Glutamatergic neuron (in vitro differentiated cells): ENCODE results near the gene DAND5. TPM values are rescaled to one million over a fixed set of nuclear protein-coding genes. Genes with fewer than 3 reads are reported as not detected.

Experiments
- DNase-seq: peaks from one replicate; pipeline ENCODE4 v3.0.0; 2022
- H3K27ac Mint-ChIP-seq: one replicate; pipeline ENCODE4 v1.8.0; 2020; ENCODE audit warnings: mild to moderate bottlenecking, mixed read lengths, inconsistent platforms; ENCODE audit not compliant: unreplicated experiment
- H3K27me3 Mint-ChIP-seq: one replicate; pipeline ENCODE4 v1.8.0; 2020; ENCODE audit warnings: mild to moderate bottlenecking, moderate library complexity, mixed read lengths, inconsistent platforms; ENCODE audit not compliant: unreplicated experiment
- H3K36me3 Mint-ChIP-seq: one replicate; pipeline ENCODE4 v1.8.0; 2020; ENCODE audit warnings: mild to moderate bottlenecking, mixed read lengths, inconsistent platforms; ENCODE audit not compliant: unreplicated experiment
- H3K4me1 Mint-ChIP-seq: one replicate; pipeline ENCODE4 v1.8.0; 2020; ENCODE audit warnings: mild to moderate bottlenecking, low read depth, mixed read lengths, inconsistent platforms; ENCODE audit not compliant: unreplicated experiment
- H3K4me3 Mint-ChIP-seq: one replicate; pipeline ENCODE4 v1.8.0; 2020; ENCODE audit warnings: mild to moderate bottlenecking, mixed read lengths, inconsistent platforms; ENCODE audit not compliant: unreplicated experiment
- H3K9me3 Mint-ChIP-seq: one replicate; pipeline ENCODE4 v1.8.0; 2020; ENCODE audit warnings: mild to moderate bottlenecking, moderate library complexity, mixed read lengths, inconsistent platforms; ENCODE audit not compliant: unreplicated experiment
- total RNA-seq: library from RNA; stranded (reverse); fragmentation: NEBNext Ultra II Directional; extraction: Animal tissue kit (Norgen Biotek cat#: 25700); gene quantifications from one replicate; pipeline ENCODE4 v1.2.1, GENCODE V29; 2021; ENCODE audit not compliant: unreplicated experiment
- TF ChIP-seq, protein P1 (sequence below): fragments of 200-600 bp; sonication (generic); IDR thresholded peaks from one replicate; pipeline ENCODE4 v1.5.0; 2021; ENCODE audit not compliant: partially characterized antibody, unreplicated experiment

The DAND5 gene
- total RNA-seq, 1 donor from 2014 or later, result 0.44 TPM

DNA sequence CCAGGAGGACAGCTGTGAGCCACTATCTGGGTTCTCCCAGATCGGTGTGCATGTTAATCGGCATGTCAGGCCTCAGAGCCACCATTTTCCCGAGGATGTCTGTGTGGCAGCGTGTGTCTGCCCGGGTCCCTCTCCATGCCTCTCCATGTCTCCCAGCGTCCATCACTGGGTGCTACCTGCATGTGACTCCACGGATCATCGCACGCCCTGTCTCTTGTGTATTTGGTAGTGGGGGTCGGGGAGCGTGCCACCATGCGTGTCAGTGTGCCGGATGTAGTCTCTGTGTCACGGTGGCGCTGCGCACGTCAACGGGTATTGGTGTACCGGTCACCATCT is 31.8 kb downstream of the DAND5 start:
- Mint-ChIP-seq H3K4me3 (no peak overlapping the region), H3K27me3 (peaks cover 30% of the 10 kb centered on the region), H3K4me1 (no peaks in the 10 kb centered on the region), H3K36me3 (peaks cover 6% of the 10 kb centered on the region), H3K9me3 (peaks cover 6% of the 10 kb centered on the region), H3K27ac (no peak overlapping the region)
- TF ChIP-seq, protein P1, sequence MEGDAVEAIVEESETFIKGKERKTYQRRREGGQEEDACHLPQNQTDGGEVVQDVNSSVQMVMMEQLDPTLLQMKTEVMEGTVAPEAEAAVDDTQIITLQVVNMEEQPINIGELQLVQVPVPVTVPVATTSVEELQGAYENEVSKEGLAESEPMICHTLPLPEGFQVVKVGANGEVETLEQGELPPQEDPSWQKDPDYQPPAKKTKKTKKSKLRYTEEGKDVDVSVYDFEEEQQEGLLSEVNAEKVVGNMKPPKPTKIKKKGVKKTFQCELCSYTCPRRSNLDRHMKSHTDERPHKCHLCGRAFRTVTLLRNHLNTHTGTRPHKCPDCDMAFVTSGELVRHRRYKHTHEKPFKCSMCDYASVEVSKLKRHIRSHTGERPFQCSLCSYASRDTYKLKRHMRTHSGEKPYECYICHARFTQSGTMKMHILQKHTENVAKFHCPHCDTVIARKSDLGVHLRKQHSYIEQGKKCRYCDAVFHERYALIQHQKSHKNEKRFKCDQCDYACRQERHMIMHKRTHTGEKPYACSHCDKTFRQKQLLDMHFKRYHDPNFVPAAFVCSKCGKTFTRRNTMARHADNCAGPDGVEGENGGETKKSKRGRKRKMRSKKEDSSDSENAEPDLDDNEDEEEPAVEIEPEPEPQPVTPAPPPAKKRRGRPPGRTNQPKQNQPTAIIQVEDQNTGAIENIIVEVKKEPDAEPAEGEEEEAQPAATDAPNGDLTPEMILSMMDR, result no peak
- DNase-seq, result no peak

DNA sequence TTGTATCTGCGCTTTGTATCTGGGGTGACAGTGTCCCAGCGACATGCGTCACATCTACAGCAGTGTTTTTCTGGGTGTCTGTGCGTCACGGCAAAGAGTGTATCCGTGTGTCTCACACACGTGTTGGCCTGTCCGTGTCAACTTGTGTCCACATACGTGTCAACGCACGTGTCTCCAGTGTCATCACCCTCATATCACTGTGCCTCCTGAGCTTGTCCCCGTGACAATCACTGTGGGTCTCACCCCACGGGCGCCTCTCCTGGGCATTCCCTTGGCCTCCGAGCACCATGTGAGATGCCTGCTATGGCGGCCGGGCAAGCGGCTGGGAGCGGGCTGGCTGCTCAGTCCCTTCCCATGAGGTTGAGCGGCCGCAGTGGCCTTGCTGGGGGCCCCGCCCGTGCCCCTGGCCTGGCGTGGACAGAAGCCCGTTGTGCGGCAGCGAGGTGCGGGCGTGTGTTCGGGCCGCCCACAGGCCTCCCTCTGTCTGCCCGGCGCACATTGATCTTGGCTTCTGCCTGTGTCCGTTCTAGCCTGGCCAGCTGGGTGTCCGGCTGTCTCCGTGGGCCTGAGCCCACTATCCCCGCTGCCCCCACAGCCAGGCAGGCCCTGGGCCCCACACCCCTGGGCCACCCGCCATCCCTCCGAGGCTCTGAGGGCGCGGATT is 32.3 kb downstream of the DAND5 start:
- H3K36me3 Mint-ChIP-seq, result peaks cover 6% of the 10 kb centered on the region
- peaks cover 30% of the 10 kb centered on the region for H3K27me3 Mint-ChIP-seq
- no peaks in the 10 kb centered on the region for H3K4me1 Mint-ChIP-seq
- no peak overlapping the region for H3K4me3 Mint-ChIP-seq
- TF ChIP-seq, protein P1, result no peak
- no peak overlapping the region for H3K27ac Mint-ChIP-seq
- no peak for DNase-seq
- H3K9me3 Mint-ChIP-seq, result peaks cover 6% of the 10 kb centered on the region

DNA sequence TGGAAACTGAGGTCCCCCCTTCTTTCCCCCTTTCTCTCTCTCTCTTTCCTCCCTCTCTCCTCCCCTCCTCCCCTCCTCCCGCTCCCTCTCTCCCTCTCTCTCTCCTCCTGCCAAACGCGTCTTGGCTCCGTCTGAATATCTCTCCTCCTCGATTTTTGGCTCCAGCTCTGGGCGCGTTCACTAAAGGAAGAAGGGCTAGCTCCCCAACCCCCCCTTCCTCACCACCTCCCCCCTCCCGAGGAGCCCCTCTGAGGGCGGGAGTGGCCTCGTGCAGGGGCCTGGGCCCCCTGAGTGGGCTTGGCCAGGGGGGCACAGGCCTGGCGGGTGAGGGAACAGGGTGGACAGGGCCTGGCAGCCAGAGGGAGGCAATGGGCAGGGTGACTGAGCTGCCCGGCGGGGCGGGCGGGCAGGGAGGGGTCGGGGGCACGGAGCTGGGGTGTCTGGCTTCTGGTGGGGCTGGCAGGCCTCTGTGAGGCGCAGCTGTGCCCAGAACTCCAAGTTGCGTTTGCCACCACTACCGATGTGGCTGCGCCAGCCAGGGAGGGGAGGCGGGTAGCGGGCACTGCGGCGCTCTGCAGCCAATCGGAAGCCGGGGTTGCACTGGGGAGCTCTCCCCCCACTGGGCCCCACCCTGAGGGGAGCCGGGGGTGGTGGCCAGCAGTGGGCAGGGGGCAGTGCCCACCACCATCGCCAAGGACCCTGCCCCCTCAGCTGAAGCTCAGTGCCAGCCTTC is 33.0 kb downstream of the DAND5 start:
- TF ChIP-seq, protein P1, result no peak
- peaks cover 6% of the 10 kb centered on the region for H3K9me3 Mint-ChIP-seq
- H3K36me3 Mint-ChIP-seq, result peaks cover 6% of the 10 kb centered on the region
- H3K27me3 Mint-ChIP-seq, result peaks cover 25% of the 10 kb centered on the region
- H3K4me3 Mint-ChIP-seq, result no peak overlapping the region
- no peak for DNase-seq
- no peaks in the 10 kb centered on the region for H3K4me1 Mint-ChIP-seq
- no peak overlapping the region for H3K27ac Mint-ChIP-seq

DNA sequence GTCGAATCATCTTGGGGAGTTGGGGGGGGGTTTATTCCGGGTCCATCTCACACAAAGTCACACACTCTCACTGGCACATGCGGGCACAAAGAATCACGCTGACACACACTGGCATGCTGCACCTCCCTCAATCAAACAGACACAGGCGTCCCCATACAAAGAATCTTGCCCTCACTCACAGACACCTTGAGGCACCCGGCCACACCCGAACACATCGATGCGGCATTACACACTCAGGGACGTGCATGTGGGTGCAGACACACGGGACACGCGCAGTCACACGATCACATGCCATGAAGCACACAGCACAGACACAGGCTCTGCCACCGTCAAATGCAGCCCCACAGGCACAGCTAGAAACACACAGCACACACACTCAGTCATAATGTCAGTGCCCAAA is 33.7 kb downstream of the DAND5 start:
- no peak for DNase-seq
- H3K9me3 Mint-ChIP-seq, result peaks cover 6% of the 10 kb centered on the region
- peaks cover 2% of the 10 kb centered on the region for H3K36me3 Mint-ChIP-seq
- H3K4me3 Mint-ChIP-seq, result no peak overlapping the region
- H3K27me3 Mint-ChIP-seq, result peaks cover 21% of the 10 kb centered on the region
- TF ChIP-seq, protein P1, result no peak
- H3K4me1 Mint-ChIP-seq, result no peaks in the 10 kb centered on the region
- no peak overlapping the region for H3K27ac Mint-ChIP-seq

DNA sequence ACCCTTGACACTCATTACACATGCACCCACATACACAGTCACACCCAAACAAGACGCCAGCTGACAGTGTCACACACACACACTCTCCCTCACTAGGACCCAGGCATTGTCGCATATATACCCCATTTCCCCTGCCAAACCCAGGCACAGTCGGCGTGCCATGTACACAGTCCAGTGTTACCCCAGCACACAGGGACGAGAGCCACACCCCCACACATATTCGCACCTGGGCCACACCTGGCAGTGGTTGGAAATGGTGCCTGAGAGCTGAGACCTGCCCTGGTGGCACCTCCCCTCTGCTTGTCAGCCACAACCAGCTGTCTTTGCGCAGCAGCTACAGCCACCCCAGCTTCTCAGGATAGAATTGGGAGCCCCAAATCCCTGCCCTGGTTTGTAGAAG is 34.9 kb downstream of the DAND5 start:
- Mint-ChIP-seq H3K27ac (no peak overlapping the region), H3K4me1 (peaks cover 2% of the 10 kb centered on the region), H3K36me3 (no peaks in the 10 kb centered on the region), H3K4me3 (no peak overlapping the region), H3K9me3 (peaks cover 2% of the 10 kb centered on the region), H3K27me3 (peaks cover 22% of the 10 kb centered on the region)
- no peak for DNase-seq
- TF ChIP-seq, protein P1, result no peak
